GM19023 (cell line): ENCODE results near the gene ROPN1B.
"Not testable (repeated sequence)": the region's sequence is repeated elsewhere in the genome, so short reads cannot be mapped to it uniquely, and the experiment has no call there.

Experiments
- ATAC-seq: cut with Tn5 transposase; IDR thresholded peaks from one replicate; pipeline ENCODE4 v1.9.1; 2021; ENCODE audit warnings: mild to moderate bottlenecking, moderate library complexity; ENCODE audit not compliant: unreplicated experiment

ROPN1B gene

DNA sequence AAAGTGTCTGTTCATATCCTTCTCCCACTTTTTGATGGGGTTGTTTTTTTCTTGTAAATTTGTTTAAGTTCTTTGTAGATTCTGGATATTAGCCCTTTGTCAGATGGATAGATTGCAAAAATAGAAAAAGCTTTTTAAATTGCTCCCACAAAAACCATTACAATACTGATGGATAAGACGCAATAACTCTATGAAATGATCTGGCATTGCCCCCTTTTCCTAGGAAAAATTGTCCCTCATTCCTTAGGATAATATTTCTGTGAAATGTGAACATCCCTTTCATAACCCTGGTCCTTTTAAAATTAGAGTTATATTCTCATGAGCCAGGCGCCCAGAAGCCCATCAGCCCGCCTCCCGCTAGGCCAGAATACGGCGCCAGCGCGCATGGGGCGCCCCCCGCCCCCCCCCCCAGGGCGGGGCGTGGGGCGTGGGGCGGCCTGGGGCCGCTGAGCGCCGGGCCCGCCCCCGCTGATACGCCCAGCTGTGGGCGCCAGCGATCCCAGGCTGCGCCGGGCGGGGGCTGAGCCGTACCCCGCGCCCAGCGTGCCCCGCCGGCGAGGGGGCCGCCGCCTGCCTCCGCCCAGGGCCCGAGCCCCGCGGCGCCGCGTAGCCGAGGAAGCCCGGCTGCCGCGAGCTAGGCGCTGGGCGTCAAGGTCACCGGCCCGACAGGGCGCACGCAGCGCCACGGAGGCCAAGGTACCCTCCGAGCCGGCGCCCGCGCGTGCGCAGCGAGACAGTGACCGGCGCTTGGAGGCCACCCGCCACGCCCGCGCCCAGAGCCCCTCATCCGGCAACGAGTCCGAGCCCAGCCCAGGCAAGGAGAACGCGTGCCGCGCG, 11.1 kb upstream of the ROPN1B start:
- no peak for ATAC-seq

DNA sequence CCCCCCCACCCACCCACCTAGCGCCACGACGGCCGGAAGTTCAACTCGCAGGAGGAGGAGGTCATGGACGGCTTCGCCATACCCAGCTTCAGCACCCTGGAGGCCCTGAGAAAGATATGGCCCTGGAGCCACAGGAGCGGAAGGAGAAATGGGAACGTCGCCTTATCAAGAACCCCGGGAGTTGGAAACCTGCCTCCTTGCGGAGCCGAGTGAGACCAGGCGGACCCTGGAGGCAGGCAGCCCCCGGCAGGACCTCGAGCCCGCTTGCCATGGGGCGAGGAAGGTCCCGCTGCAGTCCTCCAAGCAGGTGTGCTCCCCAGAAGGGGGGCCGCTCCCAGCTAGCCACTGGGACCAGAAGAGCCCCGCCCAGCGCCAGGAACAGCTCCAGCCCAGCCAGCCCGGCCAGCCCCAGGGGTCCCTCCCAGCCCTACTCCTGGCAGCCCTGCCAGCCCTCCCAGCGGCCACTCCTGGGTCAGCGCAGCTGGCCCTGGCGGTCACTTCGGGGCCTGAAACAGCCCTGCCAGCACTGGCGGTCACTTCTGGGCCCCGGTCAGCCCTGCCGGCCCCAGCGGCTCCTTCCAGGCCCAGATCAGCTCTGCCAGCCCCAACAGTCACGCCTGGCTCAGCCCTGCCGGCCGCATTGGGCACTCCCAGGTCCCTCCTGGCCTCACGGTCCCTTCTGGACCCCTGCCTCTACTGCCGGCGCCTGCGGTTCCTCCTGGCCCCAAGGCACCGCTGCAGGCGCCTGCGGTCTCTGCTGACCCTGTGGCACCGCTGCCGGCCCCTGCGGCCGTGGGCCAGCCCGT, 10.3 kb upstream of the ROPN1B start:
- no peak for ATAC-seq

GRCh38 chr3:125959317-125960065, 9.5 kb upstream of the ROPN1B start:
- ATAC-seq = no peak

GRCh38 chr3:125960066-125960424, 8.9 kb upstream of the ROPN1B start:
- no peak for ATAC-seq

GRCh38 chr3:125960456-125961288, 8.3 kb upstream of the ROPN1B start:
- ATAC-seq = no peak

- no peak for ATAC-seq
These were observed 7.7 kb upstream of the ROPN1B start for GRCh38 chr3:125961289-125961589.

GRCh38 chr3:125963834-125964233, 5.1 kb upstream of the ROPN1B start:
- not testable (repeated sequence) for ATAC-seq

DNA sequence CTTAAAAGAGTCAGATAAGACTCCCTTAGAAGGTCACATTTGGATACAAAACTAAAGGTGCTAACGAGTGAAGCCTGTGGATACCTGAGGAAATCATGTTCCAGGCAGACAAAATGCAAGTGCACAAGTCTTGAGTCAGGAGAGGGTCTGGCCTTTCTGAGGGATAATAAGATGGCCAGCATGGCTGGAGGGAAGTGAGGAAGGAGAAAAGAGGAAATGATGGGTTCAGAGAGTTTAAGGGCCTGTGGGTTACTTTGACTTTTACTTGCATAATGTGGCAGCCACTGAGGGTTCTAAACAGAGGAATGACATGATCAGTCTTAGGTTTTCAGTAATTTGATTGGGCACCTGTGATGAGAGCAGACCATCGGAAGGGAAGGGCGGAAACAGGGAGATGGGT, 3.5 kb upstream of the ROPN1B start:
- ATAC-seq = no peak

- no peak for ATAC-seq
These were observed 1.8 kb upstream of the ROPN1B start for GRCh38 chr3:125967156-125967555.

DNA sequence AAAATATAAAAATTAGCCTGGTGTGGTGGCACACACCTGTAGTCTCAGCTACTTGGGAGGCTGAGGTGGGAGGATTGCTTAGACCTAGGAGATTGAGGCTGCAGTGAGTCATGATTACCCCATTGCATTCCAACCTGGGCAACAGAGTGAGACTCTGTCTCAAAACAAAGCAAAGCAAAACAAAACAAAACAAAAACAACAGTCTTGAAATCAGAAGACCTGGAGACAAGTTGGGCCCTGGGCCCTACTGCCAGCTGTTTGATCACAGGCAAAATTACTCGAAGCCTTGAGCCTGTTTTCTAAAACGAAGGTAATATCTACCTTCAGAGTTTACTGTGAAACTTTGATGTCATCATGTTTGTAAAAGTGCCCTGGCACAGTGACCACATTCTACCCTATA, 857 bp upstream of the ROPN1B start:
- not testable (repeated sequence) for ATAC-seq

GRCh38 chr3:125971997-125972944, 3.3 kb downstream of the ROPN1B start:
- peak; percentile 58 for ATAC-seq

- not testable (repeated sequence) for ATAC-seq
These were observed 6.4 kb downstream of the ROPN1B start for GRCh38 chr3:125975245-125976002.

- not testable (repeated sequence) for ATAC-seq
These were observed 7.0 kb downstream of the ROPN1B start for GRCh38 chr3:125976003-125976390.

GRCh38 chr3:125977104-125977503, 8.1 kb downstream of the ROPN1B start:
- not testable (repeated sequence) for ATAC-seq

- ATAC-seq = not testable (repeated sequence)
These were observed 16.0 kb downstream of the ROPN1B start for GRCh38 chr3:125984951-125985350.

GRCh38 chr3:125990253-125990970, 21.4 kb downstream of the ROPN1B start:
- peak; percentile 96 for ATAC-seq

DNA sequence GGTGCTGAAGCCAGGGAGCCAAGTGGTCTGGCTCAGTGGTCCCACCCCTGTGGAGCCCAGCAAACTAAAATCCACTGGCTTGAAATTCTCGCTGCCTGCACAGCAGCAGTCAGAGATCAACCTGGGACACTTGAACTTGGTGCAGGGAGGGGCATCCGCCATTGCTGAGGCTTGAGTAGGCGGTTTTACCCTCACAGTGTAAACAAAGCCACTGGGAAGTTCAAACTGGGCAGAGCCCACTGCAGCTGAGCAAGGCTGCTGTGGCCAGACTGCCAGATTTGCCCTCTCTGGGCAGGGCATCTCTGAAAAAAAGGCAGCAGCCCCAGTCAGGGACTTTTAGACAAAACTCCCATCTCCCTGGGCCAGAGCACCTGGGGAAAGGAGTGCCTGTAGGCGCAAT, 27.8 kb downstream of the ROPN1B start:
- not testable (repeated sequence) for ATAC-seq

DNA sequence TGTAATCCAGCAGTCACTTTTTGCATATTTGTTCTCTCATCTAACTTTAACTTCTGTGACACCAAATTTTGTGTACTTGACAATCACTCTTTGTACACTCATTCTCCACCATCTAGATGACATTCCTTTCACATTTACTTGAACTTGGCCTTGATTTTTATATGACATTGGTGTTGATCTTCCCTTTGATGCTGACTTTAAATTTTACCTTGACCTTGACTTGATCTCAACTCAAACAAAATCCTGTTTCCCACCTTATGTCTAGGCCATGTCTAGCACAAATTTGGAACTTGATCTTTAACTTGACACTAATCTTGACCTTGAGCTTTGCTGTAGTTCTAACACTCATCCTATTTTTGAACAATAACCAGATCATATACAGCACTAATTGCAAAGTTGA, 33.2 kb downstream of the ROPN1B start:
- no peak for ATAC-seq
